ENCODE data around the gene PPFIBP2. TPM values are rescaled to one million over a fixed set of nuclear protein-coding genes. Genes with fewer than 3 reads are reported as not detected.

PPFIBP2 gene
- total and polyA plus RNA-seq, 2 of the 13 experiments (the other 11 are each of a cell fraction or from before 2014, with no cell fraction given), result 15.0 to 52.5 TPM

- TF ChIP-seq AKNA (CRISPR knock-in tag; IDR thresholded peaks at IDR 0.05; ENCODE audit: borderline replicate concordance) (no peak), ZNF574 (CRISPR knock-in tag; IDR thresholded peaks at IDR 0.05) (0 out of 2 replicates have a peak, but pooled peaks have one; percentile 50), RCOR2 (CRISPR knock-in tag; IDR thresholded peaks at IDR 0.05) (peak; percentile 71; the same call in 1 of the 2 replicates), HMGXB3 (CRISPR knock-in tag; IDR thresholded peaks at IDR 0.05; ENCODE audit: borderline replicate concordance) (peak; percentile 69; the same call in 1 of the 2 replicates), ZSCAN31 (CRISPR knock-in tag; IDR thresholded peaks at IDR 0.05; ENCODE audit: low read depth) (0 out of 2 replicates have a peak, but pooled peaks have one; percentile 42), GLMP (CRISPR knock-in tag; IDR thresholded peaks at IDR 0.05; ENCODE audit: borderline replicate concordance) (no peak), ZNF484 (CRISPR knock-in tag; IDR thresholded peaks at IDR 0.05; ENCODE audit: borderline replicate concordance, low read depth) (no peak), FOXO4 (CRISPR knock-in tag; conservative IDR thresholded peaks at IDR 0.05) (no peak), CEBPB (IDR thresholded peaks at IDR 0.05; ENCODE audit: borderline replicate concordance, low read depth, low read length) (peak; percentile 98), POGK (CRISPR knock-in tag; conservative IDR thresholded peaks at IDR 0.05) (peak; percentile 84)
Measured at GRCh38 chr11:7600205-7600775, 86.5 kb downstream of the PPFIBP2 start (continued).
